Thyroid gland (tissue), 4 donors: ENCODE measurements around the gene COPB1. TPM values are rescaled to one million over a fixed set of nuclear protein-coding genes. Genes with fewer than 3 reads are reported as not detected.

Experiments
- DNase-seq, 2 donors: peaks; one replicate each; pipeline ENCODE4 v3.0.0-alpha.2; 2019
- H3K27ac ChIP-seq, 3 donors: fragments of 200-600 bp; sonication (generic); 1 replicate in 2 of 3; 2 replicates in 1 of 3; pipeline ENCODE4 v1.5.1; 2016 to 2019; ENCODE audit warnings: mild to moderate bottlenecking in 1 of 3, moderate library complexity in 1 of 3
- H3K27me3 ChIP-seq: fragments of 200-600 bp; sonication (generic); one replicate; pipeline ENCODE4 v1.5.1; 2019
- H3K36me3 ChIP-seq, 2 donors: fragments of 200-600 bp; sonication (generic); one replicate each; pipeline ENCODE4 v1.5.1; 2016 to 2019
- H3K4me1 ChIP-seq, 2 donors: fragments of 200-600 bp; sonication (generic); one replicate each; pipeline ENCODE4 v1.5.1; 2017 to 2019
- H3K4me3 ChIP-seq, 3 donors: fragments of 200-600 bp; sonication (generic); replicated peaks in 1 of 3; 1 replicate in 2 of 3; 2 replicates in 1 of 3; pipeline ENCODE4 v1.5.1; 2016; ENCODE audit warnings: mild to moderate bottlenecking in 1 of 3
- H3K9me3 ChIP-seq: fragments of 200-600 bp; sonication (generic); one replicate; pipeline ENCODE4 v1.5.1; 2017
- POLR2A ChIP-seq, 2 donors: fragments of 450-650 bp; IDR thresholded peaks; one replicate each; pipeline ENCODE4 v1.6.1; 2017; ENCODE audit warnings: antibody characterized with exemption in 2 of 2, mild to moderate bottlenecking in 2 of 2, moderate library complexity in 1 of 2
- WGBS, 2 donors: methylation state at CpG; one replicate each; pipeline ENCODE4 v1.1.5; 2017; 5-methylcytosine and 5-hydroxymethylcytosine counted together
- intact Hi-C: fragments of 100-400 bp; cut with DNase I; formaldehyde crosslinking; loops from one replicate; pipeline ENCODE4 v1.15.1; 2023
- total RNA-seq, 4 donors: library from RNA; depleted of rRNA; stranded (reverse); fragments of >200 nt; gene quantifications; one replicate each; pipeline ENCODE4 v1.2.3, GENCODE V29; 2016
- TF ChIP-seq, protein P1 (sequence below), 6 experiments: fragments of 200-600 bp in 3 of 6; fragments of 450-650 bp in 3 of 6; sonication (generic) in 3 of 6; IDR thresholded peaks; one replicate each; pipeline ENCODE4 v1.5.1; 2016 to 2019; ENCODE audit warnings: antibody characterized with exemption in 6 of 6, mild to moderate bottlenecking in 2 of 6, inconsistent platforms in 1 of 6, moderate library complexity in 1 of 6

COPB1 gene
- total RNA-seq, 4 donors from 2014 or later, result 124 to 189 (median 164) TPM

DNA sequence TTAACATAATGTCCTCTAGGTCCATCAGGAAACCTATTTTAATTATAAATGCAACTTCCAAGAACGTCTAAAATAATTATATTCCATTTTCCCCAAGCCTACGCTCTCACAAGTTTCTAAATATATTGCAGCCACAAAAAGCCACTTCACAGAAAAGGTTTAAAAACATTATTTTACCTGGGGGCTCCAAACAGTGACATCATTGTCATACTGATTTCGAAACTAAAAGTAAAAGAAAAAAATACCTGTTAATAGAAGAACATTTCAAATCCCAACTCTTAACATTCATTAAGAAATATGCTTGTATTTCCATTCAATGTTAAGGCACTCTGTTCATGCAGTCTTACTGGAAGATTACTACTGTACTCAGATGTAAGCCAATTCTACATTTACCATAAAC, 19.2 kb upstream of the COPB1 start:
- TF ChIP-seq, protein P1, sequence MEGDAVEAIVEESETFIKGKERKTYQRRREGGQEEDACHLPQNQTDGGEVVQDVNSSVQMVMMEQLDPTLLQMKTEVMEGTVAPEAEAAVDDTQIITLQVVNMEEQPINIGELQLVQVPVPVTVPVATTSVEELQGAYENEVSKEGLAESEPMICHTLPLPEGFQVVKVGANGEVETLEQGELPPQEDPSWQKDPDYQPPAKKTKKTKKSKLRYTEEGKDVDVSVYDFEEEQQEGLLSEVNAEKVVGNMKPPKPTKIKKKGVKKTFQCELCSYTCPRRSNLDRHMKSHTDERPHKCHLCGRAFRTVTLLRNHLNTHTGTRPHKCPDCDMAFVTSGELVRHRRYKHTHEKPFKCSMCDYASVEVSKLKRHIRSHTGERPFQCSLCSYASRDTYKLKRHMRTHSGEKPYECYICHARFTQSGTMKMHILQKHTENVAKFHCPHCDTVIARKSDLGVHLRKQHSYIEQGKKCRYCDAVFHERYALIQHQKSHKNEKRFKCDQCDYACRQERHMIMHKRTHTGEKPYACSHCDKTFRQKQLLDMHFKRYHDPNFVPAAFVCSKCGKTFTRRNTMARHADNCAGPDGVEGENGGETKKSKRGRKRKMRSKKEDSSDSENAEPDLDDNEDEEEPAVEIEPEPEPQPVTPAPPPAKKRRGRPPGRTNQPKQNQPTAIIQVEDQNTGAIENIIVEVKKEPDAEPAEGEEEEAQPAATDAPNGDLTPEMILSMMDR (IDR thresholded peaks at IDR 0.05), result no peak
- no peak for TF ChIP-seq POLR2A (IDR thresholded peaks at IDR 0.05)
- H3K27me3 ChIP-seq, result no peaks in the 10 kb centered on the region
- WGBS, 2 donors, result 79 to 89% methylated on average over 3 of the region's 3 CpGs
- H3K4me3 ChIP-seq, result peak overlapping the region in 2 of 3 donors; percentile 60 to 99
- DNase-seq, result no peak
- H3K9me3 ChIP-seq, result no peaks in the 10 kb centered on the region
- no peak overlapping the region for H3K27ac ChIP-seq
- H3K4me1 ChIP-seq, result peaks cover 8 to 13% of the 10 kb centered on the region in 2 donors
- H3K36me3 ChIP-seq, result peaks cover 19 to 34% of the 10 kb centered on the region in 2 donors
- intact Hi-C loops, result no loop called here

DNA sequence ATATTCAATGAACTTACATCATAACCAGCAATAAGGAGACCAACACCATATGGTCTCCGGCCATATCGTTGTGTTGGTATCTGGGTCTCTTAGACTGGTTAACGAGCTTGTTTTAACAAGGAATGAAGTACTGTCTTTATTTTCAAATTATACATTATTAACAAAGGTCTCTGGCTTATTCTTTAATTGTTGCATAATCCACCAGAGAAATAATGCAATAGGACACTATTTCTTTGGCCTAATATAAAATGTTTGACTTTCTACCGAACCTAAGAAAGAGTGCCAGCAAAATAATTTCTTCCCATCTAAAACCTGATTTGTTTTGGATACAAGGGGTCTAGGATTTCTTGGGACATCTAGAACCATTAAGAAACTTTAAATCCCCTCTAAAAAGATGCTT, 14.2 kb upstream of the COPB1 start:
- Histone ChIP-seq H3K36me3 (peaks cover 66 to 78% of the 10 kb centered on the region in 2 donors), H3K27ac (no peak overlapping the region), H3K4me3 (no peak overlapping the region), H3K4me1 (peaks cover 3 to 7% of the 10 kb centered on the region in 2 donors), H3K9me3 (no peaks in the 10 kb centered on the region), H3K27me3 (no peaks in the 10 kb centered on the region)
- WGBS, 2 donors, result 95% methylated on average over 4 of the region's 4 CpGs
- TF ChIP-seq, protein P1 (IDR thresholded peaks at IDR 0.05), result no peak
- no peak for TF ChIP-seq POLR2A (IDR thresholded peaks at IDR 0.05)
- intact Hi-C loops, result no loop called here
- DNase-seq, result no peak

DNA sequence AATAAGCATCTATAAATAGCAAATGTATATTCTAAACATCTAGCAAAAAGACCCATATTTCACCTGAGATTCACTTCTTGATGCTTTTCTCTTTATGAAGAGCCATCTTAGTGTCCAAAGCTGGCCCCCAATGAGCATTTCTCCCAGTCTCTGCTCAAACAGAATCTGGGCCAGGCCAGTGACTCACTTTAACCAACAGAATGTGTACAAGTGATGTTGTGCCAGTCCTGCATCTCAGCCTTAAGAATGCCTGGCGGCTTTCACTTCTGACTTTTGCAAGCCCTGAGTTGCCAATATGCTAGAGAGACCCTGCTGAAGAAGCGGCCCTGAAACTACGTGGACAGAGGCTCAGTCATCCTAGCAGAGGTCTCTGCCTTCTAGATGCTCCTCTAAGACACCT, 6.9 kb upstream of the COPB1 start:
- intact Hi-C loops, result no loop called here
- Histone ChIP-seq H3K27ac (no peak overlapping the region), H3K36me3 (peaks cover 51 to 58% of the 10 kb centered on the region in 2 donors), H3K4me1 (no peaks in the 10 kb centered on the region), H3K27me3 (no peaks in the 10 kb centered on the region), H3K9me3 (no peaks in the 10 kb centered on the region), H3K4me3 (no peak overlapping the region)
- TF ChIP-seq, protein P1 (IDR thresholded peaks at IDR 0.05), result no peak
- TF ChIP-seq POLR2A (IDR thresholded peaks at IDR 0.05), result no peak
- WGBS, 2 donors, result 87 to 98% methylated on average over 3 of the region's 3 CpGs
- DNase-seq, result no peak

DNA sequence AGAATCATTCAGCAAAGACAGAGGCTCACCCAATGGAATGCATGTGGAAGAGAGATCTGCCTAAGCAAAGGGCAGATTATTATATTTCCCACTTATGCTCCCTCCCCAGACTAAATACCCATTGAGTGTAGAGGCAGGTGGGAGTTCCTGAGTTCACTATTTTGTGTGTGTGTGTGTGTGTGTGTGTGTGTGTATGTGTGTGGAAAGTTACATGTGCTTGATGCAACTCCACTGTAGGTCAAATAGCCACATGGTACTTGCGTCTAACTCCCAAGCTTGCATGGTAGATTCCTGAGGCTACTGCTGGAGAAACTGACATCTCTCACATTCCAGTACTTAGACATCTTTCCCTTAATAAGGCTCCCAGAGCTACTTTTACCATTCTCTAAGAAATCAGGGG, 3.4 kb upstream of the COPB1 start:
- H3K27me3 ChIP-seq, result no peaks in the 10 kb centered on the region
- TF ChIP-seq POLR2A (IDR thresholded peaks at IDR 0.05), result no peak
- TF ChIP-seq, protein P1 (IDR thresholded peaks at IDR 0.05), result no peak
- H3K36me3 ChIP-seq, result peaks cover 23 to 34% of the 10 kb centered on the region in 2 donors

DNA sequence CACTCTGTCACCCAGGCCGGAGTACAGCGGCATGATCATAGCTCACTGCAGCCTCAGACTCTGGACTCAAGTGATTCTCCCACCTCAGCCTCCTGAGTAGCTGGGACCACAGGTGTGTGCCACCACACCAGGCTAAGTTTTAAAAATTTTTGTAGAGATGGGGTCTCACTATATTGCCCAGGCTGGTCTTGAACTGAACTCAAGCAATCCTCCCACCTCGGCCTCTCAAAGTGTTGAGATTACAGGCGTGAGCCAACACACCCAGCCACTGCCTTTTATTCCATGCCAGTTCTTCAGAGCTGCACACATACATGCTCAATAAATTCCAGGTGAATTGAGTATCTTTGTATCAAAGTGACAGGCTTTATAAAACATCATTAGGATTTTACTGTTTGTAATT, 2.4 kb upstream of the COPB1 start:
- peaks cover 5% of the 10 kb centered on the region in 2 donors for H3K4me1 ChIP-seq
- H3K27me3 ChIP-seq, result no peaks in the 10 kb centered on the region
- H3K9me3 ChIP-seq, result no peaks in the 10 kb centered on the region
- peaks cover 17 to 32% of the 10 kb centered on the region in 2 donors for H3K36me3 ChIP-seq
- intact Hi-C loops, result no loop called here
- TF ChIP-seq, protein P1 (IDR thresholded peaks at IDR 0.05), result no peak
- no peak for TF ChIP-seq POLR2A (IDR thresholded peaks at IDR 0.05)
- H3K27ac ChIP-seq, result no peak overlapping the region
- no peak overlapping the region for H3K4me3 ChIP-seq
- no peak for DNase-seq
- WGBS, 2 donors, result 94% methylated on average over 4 of the region's 4 CpGs

More for the DNA sequence above, 3.4 kb upstream of the COPB1 start:
- no peak overlapping the region for H3K27ac ChIP-seq
- H3K9me3 ChIP-seq, result no peaks in the 10 kb centered on the region
- peaks cover 4 to 5% of the 10 kb centered on the region in 2 donors for H3K4me1 ChIP-seq
- WGBS, 2 donors, result 87 to 95% methylated on average over 1 of the region's 1 CpG
- intact Hi-C loops, result no loop called here
- no peak for DNase-seq
- H3K4me3 ChIP-seq, result no peak overlapping the region
